Caco-2 (cell line): ENCODE data around the gene VPS54. TPM values are rescaled to one million over a fixed set of nuclear protein-coding genes. Genes with fewer than 3 reads are reported as not detected.

Experiments used
- BruUV-seq: library from RNA; stranded (reverse); fragments of 400-500 nt; replicated peaks from 2 replicates; lab custom pipeline; 2021; lab: Mats Ljungman, UMichigan
- CTCF ChIA-PET: fragments of 300-600 bp; sonication (Branson Sonifier 250); formaldehyde crosslinking; loops from one replicate; lab custom pipeline; 2022; ENCODE audit warnings: antibody characterized with exemption; lab: Charles Lee
- POLR2A ChIA-PET: fragments of 300-600 bp; sonication (Branson Sonifier 250); formaldehyde crosslinking; loops from one replicate; lab custom pipeline; 2022; ENCODE audit warnings: antibody characterized with exemption; lab: Charles Lee
- DNase-seq, 2 experiments: peaks; one replicate each; pipeline versions ENCODE4 v3.0.0 to v3.0.0-alpha.2; 2020 to 2022
- H3K27me3 ChIP-seq: replicated peaks from 2 replicates; pipeline ENCODE4 v1.6.0; 2011; ENCODE audit warnings: low read length; ENCODE audit not compliant: control insufficient read depth, insufficient read depth
- H3K36me3 ChIP-seq: 2 replicates; pipeline ENCODE4 v1.5.1; 2011; ENCODE audit warnings: low read length; ENCODE audit not compliant: control insufficient read depth, insufficient read depth
- H3K4me1 ChIP-seq: fragments of 250-450 bp; sonication (Bioruptor Pico); 2 replicates; pipeline ENCODE4 v1.5.1; 2020; ENCODE audit warnings: mild to moderate bottlenecking
- H3K4me3 ChIP-seq: 2 replicates; pipeline ENCODE4 v1.5.1; 2011; ENCODE audit warnings: low read depth, mild to moderate bottlenecking, control low read depth, low read length
- H3K9me3 ChIP-seq: fragments of 250-450 bp; sonication (Bioruptor Pico); 2 replicates; pipeline ENCODE4 v1.5.1; 2020; ENCODE audit warnings: mild to moderate bottlenecking, moderate library complexity
- H3K27ac Mint-ChIP-seq: one replicate; pipeline ENCODE4 v1.8.0; 2022; ENCODE audit warnings: mixed read lengths; ENCODE audit not compliant: unreplicated experiment
- H3K27me3 Mint-ChIP-seq: one replicate; pipeline ENCODE4 v1.8.0; 2022; ENCODE audit warnings: mixed read lengths; ENCODE audit not compliant: insufficient read depth, unreplicated experiment
- H3K36me3 Mint-ChIP-seq: one replicate; pipeline ENCODE4 v1.8.0; 2022; ENCODE audit warnings: mild to moderate bottlenecking, mixed read lengths; ENCODE audit not compliant: insufficient read depth, unreplicated experiment
- H3K4me1 Mint-ChIP-seq: one replicate; pipeline ENCODE4 v1.8.0; 2022; ENCODE audit warnings: low read depth, mixed read lengths; ENCODE audit not compliant: unreplicated experiment
- H3K4me3 Mint-ChIP-seq: one replicate; pipeline ENCODE4 v1.8.0; 2022; ENCODE audit warnings: mild to moderate bottlenecking, moderate library complexity, mixed read lengths; ENCODE audit not compliant: unreplicated experiment
- H3K9me3 Mint-ChIP-seq: one replicate; pipeline ENCODE4 v1.8.0; 2022; ENCODE audit warnings: mixed read lengths; ENCODE audit not compliant: unreplicated experiment
- intact Hi-C: fragments of 100-400 bp; cut with micrococcal nuclease; formaldehyde crosslinking; loops from one replicate; pipeline ENCODE4 v1.10.0; 2022; ENCODE audit not compliant: unreplicated experiment
- total RNA-seq: library from RNA; stranded (reverse); gene quantifications from 2 replicates; pipeline ENCODE4 v1.2.3, GENCODE V29; 2022
- TF ChIP-seq, protein P1 (sequence below), 2 experiments: fragments of 200-600 bp in 1 of 2; IDR thresholded peaks; 1 replicate in 1 of 2; 2 replicates in 1 of 2; pipeline versions ENCODE4 v1.5.1 to v1.8.0; 2011 to 2022; ENCODE audit warnings: antibody characterized with exemption in 1 of 2, control low read depth in 1 of 2, inconsistent platforms in 1 of 2, low read depth in 1 of 2, low read length in 1 of 2, mild to moderate bottlenecking in 1 of 2, moderate library complexity in 1 of 2; ENCODE audit not compliant: insufficient read depth in 1 of 2, severe bottlenecking in 1 of 2, unreplicated experiment in 1 of 2

VPS54 gene
- total RNA-seq, 1 experiment from 2014 or later: 28.5 TPM

DNA sequence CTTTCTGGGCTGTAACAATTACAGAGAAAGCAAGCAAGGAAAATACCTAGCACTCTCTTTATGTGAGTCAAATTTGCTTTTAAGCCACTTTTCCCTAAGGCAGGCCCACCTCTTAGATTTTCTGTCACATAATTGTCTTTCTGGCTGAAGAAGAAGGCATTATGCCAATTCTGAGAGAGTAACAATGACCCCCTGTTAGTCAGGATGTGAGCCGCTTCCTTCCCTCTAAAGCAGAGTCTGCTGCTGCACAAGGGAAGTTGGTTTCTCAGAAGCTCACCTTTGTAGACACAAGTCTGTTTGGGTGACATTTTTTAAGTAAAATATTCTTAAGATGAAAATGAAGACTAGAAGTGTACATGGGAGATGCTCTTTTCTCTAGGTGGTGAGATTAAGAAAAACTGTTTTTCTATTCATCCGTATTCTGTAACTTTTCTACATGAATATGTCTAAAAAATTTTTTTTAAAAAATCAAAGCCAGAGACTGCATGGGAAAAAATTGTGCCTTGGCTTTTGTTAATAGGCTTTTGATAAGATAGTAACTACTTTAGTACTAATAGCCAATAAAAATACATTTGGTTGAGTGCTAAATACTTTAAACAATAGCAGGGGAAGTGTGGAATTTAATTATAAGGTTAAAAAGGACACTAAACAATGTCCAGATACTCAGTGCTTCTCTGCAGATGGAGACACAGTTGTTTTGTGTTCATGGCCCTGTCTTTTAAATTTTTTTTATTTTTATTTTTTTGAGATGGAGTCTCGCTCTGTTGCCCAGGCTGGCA is 33.4 kb upstream of the VPS54 start:
- no peak overlapping the region for H3K4me3 ChIP-seq
- Mint-ChIP-seq H3K4me1 (peaks cover 41% of the 10 kb centered on the region), H3K27ac (peak overlapping the region; percentile 32), H3K27me3 (no peaks in the 10 kb centered on the region), H3K36me3 (no peaks in the 10 kb centered on the region), H3K9me3 (no peaks in the 10 kb centered on the region), H3K4me3 (no peak overlapping the region)
- TF ChIP-seq, protein P1, sequence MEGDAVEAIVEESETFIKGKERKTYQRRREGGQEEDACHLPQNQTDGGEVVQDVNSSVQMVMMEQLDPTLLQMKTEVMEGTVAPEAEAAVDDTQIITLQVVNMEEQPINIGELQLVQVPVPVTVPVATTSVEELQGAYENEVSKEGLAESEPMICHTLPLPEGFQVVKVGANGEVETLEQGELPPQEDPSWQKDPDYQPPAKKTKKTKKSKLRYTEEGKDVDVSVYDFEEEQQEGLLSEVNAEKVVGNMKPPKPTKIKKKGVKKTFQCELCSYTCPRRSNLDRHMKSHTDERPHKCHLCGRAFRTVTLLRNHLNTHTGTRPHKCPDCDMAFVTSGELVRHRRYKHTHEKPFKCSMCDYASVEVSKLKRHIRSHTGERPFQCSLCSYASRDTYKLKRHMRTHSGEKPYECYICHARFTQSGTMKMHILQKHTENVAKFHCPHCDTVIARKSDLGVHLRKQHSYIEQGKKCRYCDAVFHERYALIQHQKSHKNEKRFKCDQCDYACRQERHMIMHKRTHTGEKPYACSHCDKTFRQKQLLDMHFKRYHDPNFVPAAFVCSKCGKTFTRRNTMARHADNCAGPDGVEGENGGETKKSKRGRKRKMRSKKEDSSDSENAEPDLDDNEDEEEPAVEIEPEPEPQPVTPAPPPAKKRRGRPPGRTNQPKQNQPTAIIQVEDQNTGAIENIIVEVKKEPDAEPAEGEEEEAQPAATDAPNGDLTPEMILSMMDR (IDR thresholded peaks at IDR 0.05; ENCODE audit: insufficient read depth in 1 of 2, low read depth in 1 of 2, low read length in 1 of 2, severe bottlenecking in 1 of 2, unreplicated experiment in 1 of 2): no peak
- no peaks in the 10 kb centered on the region for H3K36me3 ChIP-seq
- H3K9me3 ChIP-seq: no peaks in the 10 kb centered on the region
- no peak for DNase-seq
- ChIA-PET POLR2A (no interaction called here), CTCF (no interaction called here)
- H3K27me3 ChIP-seq: no peaks in the 10 kb centered on the region
- BruUV-seq: no TSS peak
- peaks cover 26% of the 10 kb centered on the region for H3K4me1 ChIP-seq
- intact Hi-C loops: no loop called here

DNA sequence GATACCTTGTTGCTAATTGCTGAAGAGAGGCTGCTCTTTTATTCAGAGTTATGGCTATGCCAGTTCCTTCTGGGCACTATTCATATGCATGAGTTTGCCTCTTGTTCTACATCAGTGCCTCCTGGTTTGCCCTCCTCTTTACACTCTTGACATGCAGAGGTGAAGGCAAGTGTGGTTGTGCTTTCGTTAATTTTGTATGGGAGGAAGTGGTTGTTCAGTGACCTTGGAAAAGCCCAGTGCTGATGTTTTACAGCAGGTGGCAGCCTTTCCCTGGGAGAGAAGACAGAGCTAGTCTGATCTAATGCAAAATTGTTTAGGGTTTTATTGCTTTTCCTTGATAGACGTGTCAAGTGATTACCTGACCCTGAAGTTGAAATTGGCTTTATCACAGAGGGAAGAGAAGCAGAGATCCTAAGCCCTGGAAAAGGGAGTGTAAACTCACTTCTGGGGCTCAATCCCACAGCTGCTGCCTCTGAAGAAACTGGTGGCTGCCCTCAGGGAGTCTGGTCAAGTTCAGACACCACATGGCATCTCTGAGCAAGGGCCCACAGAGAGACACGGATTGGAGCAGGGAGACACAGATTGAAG is 30.5 kb upstream of the VPS54 start:
- BruUV-seq: no TSS peak
- Mint-ChIP-seq H3K27ac (peak overlapping the region; percentile 53), H3K4me3 (no peak overlapping the region), H3K9me3 (no peaks in the 10 kb centered on the region), H3K36me3 (no peaks in the 10 kb centered on the region), H3K27me3 (no peaks in the 10 kb centered on the region), H3K4me1 (peaks cover 27% of the 10 kb centered on the region)
- intact Hi-C loops: loop anchor here (1.0 to 5.0 kb wide), 6 partner anchors 48 to 439 kb away; partner anchors contain the start of gene PELI1
- ChIA-PET CTCF (interaction anchor here (0.6 to 1.4 kb wide), 13 partner anchors 9 to 438 kb away, joined by 3 to 22 read pairs (median 4); no protein-coding TSS in a partner anchor), POLR2A (no interaction called here)
- DNase-seq: peak; percentile 75 to 77
- no peaks in the 10 kb centered on the region for H3K27me3 ChIP-seq
- TF ChIP-seq, protein P1 (IDR thresholded peaks at IDR 0.05; ENCODE audit: insufficient read depth in 1 of 2, low read depth in 1 of 2, low read length in 1 of 2, severe bottlenecking in 1 of 2, unreplicated experiment in 1 of 2): peak; percentile 85 to 86
- H3K4me3 ChIP-seq: no peak overlapping the region
- H3K9me3 ChIP-seq: no peaks in the 10 kb centered on the region
- H3K36me3 ChIP-seq: no peaks in the 10 kb centered on the region
- peaks cover 20% of the 10 kb centered on the region for H3K4me1 ChIP-seq

DNA sequence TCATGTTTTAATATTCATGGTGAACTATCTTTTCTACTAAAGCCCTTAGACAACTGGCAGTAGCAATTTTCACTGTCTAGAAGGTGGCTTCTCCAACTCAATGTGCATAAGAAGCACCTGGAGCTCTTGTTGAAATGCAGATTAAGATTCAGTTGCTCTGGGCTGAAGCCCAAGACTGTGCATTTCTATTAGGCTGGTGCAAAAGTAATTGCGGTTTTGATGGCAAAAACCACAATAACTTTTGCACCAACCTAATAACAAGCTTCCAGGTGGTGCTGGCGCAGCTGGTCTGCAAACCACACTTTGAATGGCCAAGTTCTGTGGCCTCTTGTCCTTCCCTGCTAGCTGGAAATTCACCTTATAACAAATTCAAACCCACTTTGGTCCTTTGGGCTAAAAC is 26.7 kb upstream of the VPS54 start:
- CTCF ChIA-PET: no interaction called here
- intact Hi-C loops: loop anchor here (5.0 kb wide), 1 partner anchor 51 kb away; no protein-coding TSS in a partner anchor
- no peaks in the 10 kb centered on the region for H3K27me3 Mint-ChIP-seq

More for the DNA sequence above, 26.7 kb upstream of the VPS54 start:
- Histone ChIP-seq H3K27me3 (no peaks in the 10 kb centered on the region), H3K9me3 (no peaks in the 10 kb centered on the region), H3K4me3 (no peak overlapping the region), H3K36me3 (no peaks in the 10 kb centered on the region), H3K4me1 (peaks cover 7% of the 10 kb centered on the region)
- Mint-ChIP-seq H3K4me1 (peaks cover 7% of the 10 kb centered on the region), H3K27ac (no peak overlapping the region), H3K36me3 (no peaks in the 10 kb centered on the region), H3K9me3 (no peaks in the 10 kb centered on the region), H3K4me3 (no peak overlapping the region)
- DNase-seq: no peak
- TF ChIP-seq, protein P1 (IDR thresholded peaks at IDR 0.05; ENCODE audit: insufficient read depth in 1 of 2, low read depth in 1 of 2, low read length in 1 of 2, severe bottlenecking in 1 of 2, unreplicated experiment in 1 of 2): no peak
- no TSS peak for BruUV-seq
- POLR2A ChIA-PET: no interaction called here
